ENCODE measurements around the gene GALNT9. TPM values are rescaled to one million over a fixed set of nuclear protein-coding genes. Genes with fewer than 3 reads are reported as not detected.

Gene GALNT9
- total and polyA plus RNA-seq, 8 donors, result 0.15 to 3.1 (median 0.19) TPM; not detected in 5

DNA sequence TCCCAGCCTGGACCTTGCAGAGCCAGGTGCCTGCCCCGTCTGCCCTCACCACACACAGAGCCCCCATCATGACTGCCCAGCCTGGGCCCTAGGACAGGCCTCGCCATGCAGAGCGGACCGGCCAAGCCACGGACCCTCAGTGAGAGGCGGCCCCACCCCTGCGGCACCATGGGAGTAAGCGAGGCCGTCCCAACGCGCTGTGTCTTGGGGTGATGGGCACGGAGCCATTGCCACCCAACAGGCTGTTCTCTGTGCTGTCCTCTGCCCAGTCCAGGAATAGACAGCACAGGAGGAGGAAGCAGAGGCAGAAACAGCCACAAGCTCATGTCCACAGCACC is 39.2 kb downstream of the GALNT9 start:
- Histone ChIP-seq H3K27ac (no peak overlapping the region), H3K4me3 (no peak overlapping the region), H3K27me3 (peaks cover 0 to 80% (median 29%) of the 10 kb centered on the region in 3 donors), H3K9me3 (no peaks in the 10 kb centered on the region), H3K4me1 (peaks cover 0 to 17% (median 14%) of the 10 kb centered on the region in 4 donors), H3K36me3 (no peaks in the 10 kb centered on the region)
- WGBS, 5 donors, result 91 to 98% (median 93%) methylated on average over 6 to 12 of the region's 12 CpGs
- DNase-seq, result no peak
- TF ChIP-seq EP300 (IDR thresholded peaks at IDR 0.05), result no peak
- TF ChIP-seq, protein P1, sequence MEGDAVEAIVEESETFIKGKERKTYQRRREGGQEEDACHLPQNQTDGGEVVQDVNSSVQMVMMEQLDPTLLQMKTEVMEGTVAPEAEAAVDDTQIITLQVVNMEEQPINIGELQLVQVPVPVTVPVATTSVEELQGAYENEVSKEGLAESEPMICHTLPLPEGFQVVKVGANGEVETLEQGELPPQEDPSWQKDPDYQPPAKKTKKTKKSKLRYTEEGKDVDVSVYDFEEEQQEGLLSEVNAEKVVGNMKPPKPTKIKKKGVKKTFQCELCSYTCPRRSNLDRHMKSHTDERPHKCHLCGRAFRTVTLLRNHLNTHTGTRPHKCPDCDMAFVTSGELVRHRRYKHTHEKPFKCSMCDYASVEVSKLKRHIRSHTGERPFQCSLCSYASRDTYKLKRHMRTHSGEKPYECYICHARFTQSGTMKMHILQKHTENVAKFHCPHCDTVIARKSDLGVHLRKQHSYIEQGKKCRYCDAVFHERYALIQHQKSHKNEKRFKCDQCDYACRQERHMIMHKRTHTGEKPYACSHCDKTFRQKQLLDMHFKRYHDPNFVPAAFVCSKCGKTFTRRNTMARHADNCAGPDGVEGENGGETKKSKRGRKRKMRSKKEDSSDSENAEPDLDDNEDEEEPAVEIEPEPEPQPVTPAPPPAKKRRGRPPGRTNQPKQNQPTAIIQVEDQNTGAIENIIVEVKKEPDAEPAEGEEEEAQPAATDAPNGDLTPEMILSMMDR (IDR thresholded peaks at IDR 0.05), result no peak
- TF ChIP-seq POLR2A (IDR thresholded peaks at IDR 0.05), result no peak
- TF ChIP-seq POLR2AphosphoS5 (IDR thresholded peaks at IDR 0.05), result no peak
- intact Hi-C loops (cut with DNase I; ENCODE audit: low total_unique reads), result no loop called here

DNA sequence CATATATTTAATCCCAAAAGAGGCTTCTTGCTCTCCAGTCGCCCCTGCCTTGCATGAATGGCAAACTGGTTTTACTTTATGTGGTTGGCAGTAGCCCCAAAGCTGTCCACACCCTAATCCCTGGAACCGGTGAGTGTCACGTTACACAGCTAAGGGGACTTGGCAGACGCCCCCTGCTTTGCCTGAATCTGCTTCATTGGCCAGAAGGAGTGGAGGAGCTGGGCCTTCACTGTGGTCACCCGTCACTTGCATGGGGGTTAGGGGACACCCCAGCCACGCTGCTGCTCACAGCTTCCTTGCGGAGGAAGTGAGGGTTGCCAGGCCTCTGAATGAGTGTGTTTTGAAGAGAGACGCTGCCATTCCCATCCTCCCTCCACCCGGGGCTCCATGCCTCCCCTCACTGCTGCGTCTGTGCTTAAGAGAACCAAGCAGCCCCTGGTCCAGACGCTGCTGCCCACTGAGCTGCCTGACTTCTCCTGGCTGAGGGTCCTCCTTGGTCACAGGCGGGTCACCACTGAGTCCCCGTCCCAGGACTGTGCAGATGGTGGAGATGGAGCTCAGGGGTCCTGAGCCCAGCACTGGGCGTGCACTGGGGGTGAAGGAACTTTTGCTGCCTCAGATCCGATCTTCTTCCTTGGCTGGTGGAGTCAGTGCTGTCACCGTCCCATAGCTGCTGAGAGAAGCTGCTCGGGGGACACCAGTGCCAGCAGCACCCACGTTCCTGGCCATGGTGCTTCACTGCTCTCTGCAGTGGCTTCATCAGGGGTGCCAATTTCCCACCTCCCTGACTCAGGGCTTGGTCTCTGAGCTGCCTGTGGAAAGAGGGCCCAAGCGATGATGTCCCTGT is 39.8 kb downstream of the GALNT9 start:
- intact Hi-C loops (cut with DNase I; ENCODE audit: low total_unique reads), result no loop called here
- WGBS, 5 donors, result 36 to 53% (median 45%) methylated on average over 12 to 19 of the region's 19 CpGs
- no peaks in the 10 kb centered on the region for H3K36me3 ChIP-seq
- H3K27me3 ChIP-seq, result peaks cover 0 to 80% (median 29%) of the 10 kb centered on the region in 3 donors
- H3K9me3 ChIP-seq, result no peaks in the 10 kb centered on the region
- H3K4me1 ChIP-seq, result peaks cover 0 to 22% (median 15%) of the 10 kb centered on the region in 4 donors
- H3K4me3 ChIP-seq, result no peak overlapping the region
- H3K27ac ChIP-seq, result no peak overlapping the region
- TF ChIP-seq POLR2A (IDR thresholded peaks at IDR 0.05) (no peak), EP300 (IDR thresholded peaks at IDR 0.05) (no peak), POLR2AphosphoS5 (IDR thresholded peaks at IDR 0.05) (no peak)
- TF ChIP-seq, protein P1 (IDR thresholded peaks at IDR 0.05), result no peak
- no peak for DNase-seq

DNA sequence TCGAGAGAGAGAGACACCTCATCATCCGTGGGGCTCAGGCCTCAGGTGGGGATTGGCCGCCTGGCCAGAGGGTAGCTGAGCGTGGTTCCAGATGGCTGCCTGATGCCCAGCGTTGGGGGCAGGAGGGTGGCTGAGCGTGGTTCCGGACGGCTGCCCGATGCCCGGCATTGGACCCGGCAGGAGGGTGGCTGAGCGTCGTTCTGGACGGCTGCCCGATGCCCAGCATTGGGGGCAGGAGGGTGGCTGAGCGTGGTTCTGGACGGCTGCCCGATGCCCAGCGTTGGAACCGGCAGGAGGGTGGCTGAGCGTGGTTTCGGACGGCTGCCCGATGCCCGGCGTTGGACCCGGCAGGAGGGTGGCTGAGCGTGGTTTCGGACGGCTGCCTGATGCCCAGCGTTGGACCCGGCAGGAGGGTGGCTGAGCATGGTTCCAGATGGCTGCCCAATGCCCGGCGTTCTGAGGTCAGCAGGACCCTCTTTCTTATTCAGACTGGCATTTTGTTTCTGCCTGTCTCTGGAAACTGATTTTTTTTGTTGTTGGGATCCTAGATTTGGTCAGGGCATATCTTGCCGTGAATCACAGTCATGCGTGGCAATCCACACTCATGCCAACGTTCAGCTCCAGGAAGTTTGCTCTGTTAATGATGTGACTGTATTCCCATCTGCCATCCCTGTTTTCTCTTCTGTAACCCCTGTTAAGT is 40.7 kb downstream of the GALNT9 start:
- intact Hi-C loops (cut with DNase I; ENCODE audit: low total_unique reads), result no loop called here
- Histone ChIP-seq H3K27me3 (peaks cover 0 to 80% (median 29%) of the 10 kb centered on the region in 3 donors), H3K4me3 (no peak overlapping the region), H3K27ac (no peak overlapping the region), H3K9me3 (no peaks in the 10 kb centered on the region), H3K36me3 (no peaks in the 10 kb centered on the region), H3K4me1 (peaks cover 0 to 28% (median 15%) of the 10 kb centered on the region in 4 donors)
- no peak for DNase-seq
- TF ChIP-seq POLR2AphosphoS5 (IDR thresholded peaks at IDR 0.05) (no peak), POLR2A (IDR thresholded peaks at IDR 0.05) (no peak), EP300 (IDR thresholded peaks at IDR 0.05) (no peak)
- TF ChIP-seq, protein P1 (IDR thresholded peaks at IDR 0.05), result no peak
- 82 to 90% (median 88%) methylated on average over 22 to 37 of the region's 37 CpGs for WGBS, 5 donors

DNA sequence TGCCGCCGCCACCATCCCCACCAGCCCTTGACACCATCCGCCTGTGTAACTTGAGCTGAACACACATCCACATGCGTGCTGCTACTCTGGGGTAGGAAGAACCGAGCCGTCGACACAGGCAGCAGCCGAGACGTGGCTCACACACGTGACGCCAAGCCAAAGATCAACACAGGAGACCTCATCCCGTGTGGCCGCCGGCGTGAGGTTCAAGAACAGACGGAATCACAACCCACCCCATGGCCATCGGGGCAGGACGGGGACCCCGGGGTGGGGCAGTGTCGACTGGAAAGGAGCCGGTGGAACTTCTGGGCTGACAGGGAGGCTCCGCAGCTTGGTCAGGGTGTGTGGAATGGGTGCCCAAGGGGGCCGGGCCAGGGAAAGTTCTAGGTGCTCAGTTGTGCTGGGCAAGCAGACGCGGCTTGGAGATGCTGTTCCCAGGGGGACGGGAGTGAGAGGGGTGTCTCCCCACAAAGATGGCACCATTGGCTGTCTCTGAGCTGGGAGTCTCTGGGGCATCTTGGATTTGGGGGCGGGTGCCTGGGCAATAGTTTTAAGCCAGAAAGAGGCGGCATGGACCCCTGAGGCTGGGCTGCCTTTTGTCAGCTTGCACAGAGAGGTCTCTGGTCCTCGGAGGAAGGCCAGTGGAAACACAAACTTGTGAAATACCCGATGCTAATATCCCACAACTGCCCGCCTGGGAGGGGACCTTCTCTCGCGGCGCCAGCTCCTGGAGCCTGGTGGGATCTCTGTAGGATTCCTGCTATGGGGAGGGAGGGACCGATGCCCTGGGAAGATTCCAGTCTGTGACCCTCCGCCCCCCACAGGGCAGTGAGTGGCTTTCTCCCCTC is 41.8 kb downstream of the GALNT9 start:
- H3K36me3 ChIP-seq, result no peaks in the 10 kb centered on the region
- TF ChIP-seq POLR2AphosphoS5 (IDR thresholded peaks at IDR 0.05) (no peak), POLR2A (IDR thresholded peaks at IDR 0.05) (no peak), EP300 (IDR thresholded peaks at IDR 0.05) (no peak)
- TF ChIP-seq, protein P1 (IDR thresholded peaks at IDR 0.05), result no peak
- H3K27me3 ChIP-seq, result peaks cover 0 to 80% (median 36%) of the 10 kb centered on the region in 3 donors
- no peak overlapping the region for H3K4me3 ChIP-seq
- DNase-seq, result no peak
- intact Hi-C loops (cut with DNase I; ENCODE audit: low total_unique reads), result no loop called here
- H3K9me3 ChIP-seq, result no peaks in the 10 kb centered on the region
- H3K4me1 ChIP-seq, result peaks cover 0 to 34% (median 15%) of the 10 kb centered on the region in 4 donors
- WGBS, 5 donors, result 80 to 85% (median 85%) methylated on average over 31 to 36 of the region's 36 CpGs
- H3K27ac ChIP-seq, result no peak overlapping the region
